GM15510 (cell line): ENCODE data around the gene TMEM179.

ENCODE experiments used
- POLR2A ChIP-seq: IDR thresholded peaks from 3 replicates; pipeline ENCODE4 v1.6.1; 2011; ENCODE audit warnings: borderline replicate concordance; ENCODE audit not compliant: insufficient read length; ENCODE audit errors: extremely low read depth

TMEM179 gene

DNA sequence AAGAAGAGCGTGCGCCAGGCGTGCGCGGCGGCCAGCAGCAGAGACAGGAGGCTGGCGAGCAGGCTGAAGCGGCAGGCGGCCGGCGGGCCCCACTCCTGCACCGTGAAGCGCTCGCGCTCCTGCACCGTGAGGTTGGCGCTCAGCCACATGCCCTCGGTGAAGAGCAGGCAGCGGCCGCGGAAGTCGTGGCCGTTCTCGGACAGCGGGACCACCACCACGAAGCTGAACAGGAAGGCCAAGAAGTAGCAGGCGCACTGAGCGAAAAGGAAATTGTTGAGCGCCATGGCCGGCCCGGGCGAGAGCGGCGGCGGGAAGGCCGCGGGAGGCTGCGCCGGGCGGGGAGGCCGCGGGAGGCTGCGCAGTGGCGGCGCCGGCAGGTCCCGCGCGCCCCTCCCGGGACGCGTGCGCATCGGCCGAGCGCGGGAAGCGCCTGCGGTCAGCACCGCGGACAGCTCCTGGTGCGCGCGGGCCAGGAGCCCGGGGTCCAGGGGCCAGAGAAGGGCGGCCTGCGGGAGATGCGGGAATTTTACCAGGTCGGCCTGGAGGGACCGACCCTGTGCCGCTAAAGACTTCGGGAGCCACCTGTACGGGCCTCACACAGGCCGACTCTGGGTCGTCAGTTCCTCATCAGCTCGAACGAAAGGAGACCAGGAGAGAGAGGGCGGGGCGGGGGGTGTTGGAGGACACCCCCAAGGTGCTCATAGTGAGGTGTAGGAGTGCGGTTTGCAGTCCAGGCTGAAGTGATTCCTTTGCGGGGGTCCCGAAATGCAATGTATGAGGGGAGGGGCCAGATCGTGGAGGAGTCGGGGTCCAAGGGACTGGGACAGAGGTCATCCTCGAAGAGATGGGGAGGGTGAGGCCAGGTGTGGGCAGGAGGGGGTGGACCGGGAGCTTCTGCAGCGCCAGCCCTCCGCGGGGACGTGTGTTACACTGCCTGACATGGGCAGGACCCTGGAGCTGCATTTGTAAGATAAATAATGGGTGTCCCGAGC is at the start of gene TMEM179:
TSS of gene TMEM179 (minus strand) at position 315 of the 992 bp plus-strand sequence. CDS start at position 284, 31 bp downstream.
- TF ChIP-seq POLR2A: no peak

DNA sequence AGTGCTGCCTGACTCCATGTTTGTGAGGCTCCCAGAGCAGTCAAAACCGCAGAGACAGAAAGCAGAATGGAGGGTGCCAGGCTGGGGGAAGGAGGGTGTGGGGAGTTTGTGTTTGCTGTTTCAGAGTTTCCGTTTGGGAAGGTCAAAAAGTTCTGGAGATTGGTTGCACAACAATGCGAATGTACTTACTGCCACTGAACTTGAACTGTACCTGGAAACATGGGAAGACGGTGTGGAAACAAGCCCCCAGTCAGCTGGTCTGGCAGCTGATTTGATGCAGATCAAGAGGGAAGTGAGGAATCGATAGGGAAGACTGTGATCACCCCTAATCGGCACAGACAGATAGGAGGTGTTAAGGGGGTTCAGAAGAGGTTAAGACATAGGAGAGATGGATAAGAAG is 49.5 kb upstream of the TMEM179 start:
- no peak for TF ChIP-seq POLR2A

DNA sequence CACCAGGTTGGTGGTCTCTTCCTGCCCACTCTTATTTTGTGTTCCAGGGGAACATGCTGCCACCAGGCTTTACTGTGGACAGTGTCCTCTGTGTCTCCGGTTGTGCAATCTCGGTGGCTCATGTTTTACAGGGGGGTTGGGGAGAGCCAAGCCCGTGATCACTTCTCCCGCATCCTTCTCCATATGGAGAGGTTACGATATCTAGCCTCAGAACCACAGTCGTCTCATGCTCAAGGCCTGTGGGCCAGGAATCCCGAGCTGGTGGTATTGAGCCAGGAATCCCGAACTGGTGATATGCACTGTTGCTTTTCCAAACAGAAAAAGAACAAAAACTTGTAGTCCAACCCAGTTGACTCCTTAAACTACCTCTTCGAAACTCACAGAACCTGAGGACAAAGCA is 47.8 kb upstream of the TMEM179 start:
- no peak for TF ChIP-seq POLR2A

DNA sequence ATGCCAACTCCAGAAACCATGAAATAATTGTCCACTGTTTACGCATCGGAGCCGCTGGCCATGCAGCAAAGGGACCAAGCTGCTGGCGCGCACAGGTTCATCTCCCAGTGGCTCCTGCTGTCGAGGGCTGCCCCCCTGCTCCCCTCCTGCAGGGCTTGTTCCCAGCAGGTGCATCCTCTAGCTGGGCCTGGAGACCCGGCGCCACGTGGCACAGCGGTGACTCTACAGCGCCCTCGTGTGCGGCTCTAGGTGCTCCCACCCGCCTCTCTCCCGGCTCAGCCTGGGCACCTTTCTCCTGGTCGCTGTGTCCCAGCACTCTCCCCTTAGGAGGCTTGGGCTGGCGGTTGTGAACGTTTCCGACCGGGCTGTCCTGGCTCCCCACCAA is 47.3 kb upstream of the TMEM179 start:
- TF ChIP-seq POLR2A: no peak

DNA sequence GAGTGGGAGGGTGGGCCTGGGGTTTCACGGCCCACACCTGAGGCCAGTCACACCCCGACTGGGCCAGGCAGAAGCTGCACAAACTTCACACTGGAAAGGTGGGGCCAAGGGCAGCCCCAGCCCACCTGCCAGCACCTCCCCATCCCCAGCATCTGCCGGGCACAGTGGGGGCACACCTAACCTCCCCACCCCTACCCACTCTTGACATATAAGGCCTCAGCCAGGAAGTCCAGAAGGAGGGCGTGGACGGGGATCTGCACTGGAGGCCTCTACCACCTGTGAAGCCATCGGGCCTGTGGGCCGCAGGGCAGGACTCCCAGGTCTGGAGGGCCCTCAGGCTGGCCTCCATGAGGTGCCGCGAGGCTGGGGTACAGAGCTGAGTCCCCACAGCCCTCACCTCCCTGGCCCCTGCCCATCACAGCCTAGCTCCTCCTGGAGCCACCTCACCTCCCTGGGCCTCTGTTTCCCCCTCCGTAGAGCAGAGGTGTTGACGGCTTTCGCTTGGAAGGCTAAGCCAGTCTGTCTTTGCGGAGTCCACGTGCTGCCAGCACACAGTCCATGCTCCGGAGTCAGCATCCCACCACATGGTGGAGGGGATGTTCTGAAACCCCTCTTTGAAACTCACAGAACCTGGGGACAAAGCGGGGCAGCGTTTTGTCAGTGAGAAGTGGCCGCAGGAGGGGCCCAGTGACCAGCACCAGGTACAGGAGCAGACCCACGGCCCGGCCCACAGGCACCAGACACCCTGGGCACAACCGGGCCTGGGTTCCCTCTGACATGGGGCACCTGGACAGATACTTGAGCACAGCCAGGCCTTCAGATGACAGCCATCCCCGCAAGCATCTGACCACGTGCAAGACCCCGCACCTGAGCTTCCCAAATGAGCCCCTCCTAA is 46.7 kb upstream of the TMEM179 start:
- no peak for TF ChIP-seq POLR2A

DNA sequence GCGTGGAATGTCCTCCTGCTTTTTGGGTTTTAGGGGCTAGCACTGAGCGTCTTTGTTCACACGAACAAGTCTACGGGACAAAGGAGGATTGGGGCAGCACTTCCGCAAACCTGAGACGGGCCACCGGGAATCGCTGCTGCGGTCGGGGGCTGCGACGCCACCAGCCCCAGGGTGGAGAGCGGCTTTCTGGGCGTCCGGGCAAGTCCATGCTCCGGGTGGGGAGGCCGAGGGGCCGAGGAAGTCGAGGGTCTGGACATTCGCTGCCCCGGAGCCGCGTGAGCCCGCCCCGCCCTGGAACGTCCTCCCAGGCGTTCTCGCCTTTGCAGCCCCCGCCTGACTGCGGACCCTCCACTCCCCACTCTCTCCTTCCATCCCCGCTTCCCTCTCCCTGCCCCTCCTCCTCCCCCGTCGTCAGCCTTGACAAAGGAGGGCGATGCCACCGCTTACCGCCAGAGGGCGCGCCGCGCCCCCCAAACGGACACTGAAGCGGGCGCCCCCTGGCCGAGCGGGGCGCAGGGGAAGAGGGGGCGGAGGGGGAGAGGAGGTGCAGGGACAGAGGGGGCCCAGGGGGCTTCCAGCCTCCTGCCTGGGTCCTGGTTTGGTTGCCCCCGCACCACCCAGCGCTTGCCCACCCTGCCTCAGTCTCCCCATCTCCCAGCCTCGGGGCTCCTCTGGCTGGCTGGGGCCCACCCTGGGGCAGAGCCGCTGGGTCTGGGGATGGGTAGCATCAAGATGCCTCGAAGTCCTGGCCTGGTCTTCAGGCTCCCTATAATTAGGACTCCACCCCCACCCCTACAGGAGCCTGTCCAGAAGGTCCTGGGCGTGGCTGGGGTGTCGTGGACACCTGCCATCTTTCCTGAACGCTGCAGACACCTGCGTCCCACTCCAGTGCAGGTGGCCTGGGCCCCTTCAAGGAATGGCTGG is 45.7 kb upstream of the TMEM179 start:
- TF ChIP-seq POLR2A: no peak

DNA sequence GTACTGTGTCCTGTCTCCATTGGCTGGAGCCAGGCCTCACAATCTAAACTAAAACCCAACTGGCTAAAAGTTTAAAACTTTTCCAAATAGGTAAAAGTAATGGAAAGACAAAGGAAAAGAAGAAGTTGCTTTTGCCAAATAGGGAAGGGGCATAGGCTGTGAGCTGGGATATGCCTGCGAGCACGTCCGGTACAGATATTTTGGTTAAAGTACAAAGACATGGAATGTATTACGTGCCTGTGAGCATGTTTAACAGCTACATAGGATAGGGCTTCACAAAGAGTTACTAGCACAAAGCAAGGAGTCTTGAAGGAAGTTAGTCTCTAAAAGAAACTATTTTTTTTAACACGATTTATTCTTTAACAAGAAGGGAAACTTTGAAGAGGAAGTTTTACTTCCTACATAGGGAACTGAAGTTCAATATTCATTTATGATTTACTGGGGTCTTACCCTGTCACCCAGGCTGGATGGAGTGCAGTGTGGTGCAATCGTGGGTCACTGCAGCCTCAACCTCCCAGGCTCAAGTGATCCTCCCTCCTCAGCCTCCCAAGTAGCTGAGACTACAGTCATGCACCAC is 43.0 kb upstream of the TMEM179 start:
- no peak for TF ChIP-seq POLR2A

DNA sequence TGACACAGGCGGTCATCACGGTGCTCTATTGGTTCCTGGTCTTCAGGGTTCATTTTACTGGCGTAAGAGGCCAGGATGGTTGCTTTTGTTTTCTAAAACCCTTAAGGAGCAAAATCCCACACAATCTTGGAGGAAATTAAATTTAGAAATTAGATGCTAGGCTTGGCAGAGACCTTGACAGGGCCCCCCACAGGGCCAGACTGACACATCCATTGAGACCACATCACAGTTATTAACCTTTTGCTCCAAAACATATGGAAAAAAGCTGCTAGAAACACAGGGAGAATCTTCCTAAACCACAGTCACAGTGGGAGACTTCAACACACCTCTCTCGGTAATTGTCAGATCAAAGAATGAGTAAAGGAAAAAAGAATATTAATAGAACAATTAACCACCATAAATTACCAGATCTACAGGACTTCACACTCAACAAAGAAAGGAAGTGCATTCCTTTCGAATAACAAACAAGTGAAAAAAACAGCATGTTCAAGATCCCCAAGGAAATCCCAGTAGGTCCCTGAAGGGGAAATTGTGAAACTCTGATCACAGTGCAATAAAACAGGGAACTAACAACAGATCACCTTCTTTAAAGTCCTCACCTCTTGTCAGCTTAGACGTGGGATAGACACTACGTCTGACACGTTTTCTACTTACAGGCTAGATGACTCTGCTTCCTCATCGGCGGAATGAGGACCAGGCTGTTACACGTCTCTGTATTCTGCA is 40.2 kb upstream of the TMEM179 start:
- TF ChIP-seq POLR2A: no peak

DNA sequence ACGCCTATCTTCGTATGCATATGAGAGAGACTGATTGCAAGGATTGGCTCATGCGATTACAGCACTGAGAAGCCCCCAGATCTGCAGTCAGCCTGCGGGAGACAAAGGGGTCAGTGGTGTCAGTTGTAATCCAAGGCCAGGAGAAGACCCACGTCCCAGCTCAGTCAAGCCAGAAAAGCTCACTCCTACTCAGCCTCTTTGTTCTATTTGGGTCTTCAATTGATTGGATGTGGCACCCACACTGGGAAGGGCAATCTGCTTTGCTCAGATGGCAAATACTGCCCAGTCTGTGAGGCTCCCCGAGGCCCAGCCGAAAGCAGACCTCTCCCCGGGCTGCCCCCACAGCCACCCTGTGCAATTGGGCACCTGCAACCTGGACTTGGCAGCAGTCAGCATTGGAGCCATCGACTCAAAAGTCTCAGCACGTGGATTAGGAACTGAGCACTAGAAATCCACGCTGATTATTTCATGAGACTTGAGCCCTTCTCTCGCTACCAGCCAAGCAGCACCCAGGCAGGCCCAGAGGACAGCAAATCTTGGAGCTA is 39.6 kb upstream of the TMEM179 start:
- TF ChIP-seq POLR2A: no peak

DNA sequence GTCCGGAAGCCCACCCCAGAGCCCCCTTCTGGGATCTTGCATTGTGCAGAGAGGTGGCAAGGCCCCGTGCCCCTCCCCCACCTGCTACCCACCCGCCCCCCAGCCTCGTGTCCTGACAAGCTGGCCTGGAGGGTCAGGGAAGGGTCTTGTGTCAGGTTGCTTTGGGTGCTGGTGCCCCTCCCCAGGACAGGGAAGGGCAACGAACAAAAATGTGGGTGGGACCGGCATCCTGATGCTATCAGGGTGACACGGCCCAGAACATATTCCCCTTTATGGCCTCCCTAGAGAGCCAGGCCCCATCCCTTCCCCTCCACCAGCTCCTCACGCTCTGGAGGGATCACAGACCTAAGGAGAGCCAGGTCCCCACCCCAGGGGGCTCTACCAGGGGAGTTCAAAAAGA is 38.7 kb upstream of the TMEM179 start:
- no peak for TF ChIP-seq POLR2A

DNA sequence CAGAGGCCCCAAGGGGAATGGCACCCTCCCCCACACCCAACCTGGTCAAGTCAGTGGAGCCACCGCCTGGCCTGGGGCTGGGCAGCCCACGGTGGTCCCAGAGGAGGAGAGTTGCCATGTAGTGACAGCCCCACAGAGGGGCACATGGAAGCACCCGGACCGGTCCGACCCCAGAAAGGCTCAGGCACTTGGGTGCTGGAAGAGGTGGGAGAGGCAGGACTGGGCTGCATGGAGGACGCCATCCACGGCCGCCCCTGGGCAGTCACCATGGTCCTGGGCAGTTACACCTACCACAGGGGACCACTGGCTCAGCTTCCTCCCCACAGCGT is 37.9 kb upstream of the TMEM179 start:
- TF ChIP-seq POLR2A: no peak

DNA sequence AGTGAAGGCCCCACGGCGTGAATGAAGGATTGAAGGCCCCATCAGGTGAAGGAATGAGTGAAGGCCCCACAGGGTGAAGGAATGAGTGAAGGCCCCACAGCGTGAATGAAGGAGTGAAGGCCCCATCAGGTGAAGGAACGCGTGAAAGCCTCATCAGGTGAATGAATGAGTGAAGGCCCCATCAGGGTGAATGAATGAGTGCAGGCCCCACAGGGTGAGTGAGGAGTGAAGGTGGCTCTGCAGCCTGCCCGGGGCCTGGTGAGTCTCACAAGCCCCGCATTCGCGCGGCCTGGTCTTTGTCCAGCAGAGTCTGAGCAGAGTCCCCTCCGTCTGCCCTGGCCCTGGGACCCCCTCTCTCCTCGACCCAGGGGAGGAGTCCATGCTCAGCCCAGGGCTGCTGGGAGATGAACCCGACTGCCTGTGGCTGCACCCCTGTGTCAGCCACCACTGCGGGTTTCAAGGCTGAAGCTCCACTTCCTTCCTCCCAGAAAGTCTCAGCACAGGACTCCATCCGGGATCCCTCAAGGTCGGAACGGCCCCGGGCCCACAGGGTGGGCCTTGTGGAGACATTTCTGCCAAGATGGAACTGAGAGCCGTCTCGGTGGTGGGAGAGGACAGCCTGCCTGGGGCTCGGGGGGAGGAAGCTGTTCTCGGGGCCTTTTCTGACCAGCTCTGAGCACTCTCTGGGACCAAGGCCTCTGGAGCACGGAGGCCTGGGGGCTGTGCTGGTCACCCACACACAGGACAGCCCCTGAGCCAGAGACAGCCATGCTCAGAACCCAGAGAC is 37.4 kb upstream of the TMEM179 start:
- no peak for TF ChIP-seq POLR2A
